OCI-LY1 (cell line): ENCODE data around the gene CCDC85C.

Experiments
- CTCF ChIP-seq: fragments of 200-600 bp; sonication (generic), shearing (Covaris generic); IDR thresholded peaks from 2 replicates; pipeline ENCODE4 v1.5.1; 2017; ENCODE audit warnings: mild to moderate bottlenecking, antibody characterized with exemption, low read length, moderate library complexity, mixed read lengths
- EZH2 ChIP-seq: fragments of 200-600 bp; sonication (generic), shearing (Covaris generic); IDR thresholded peaks from 2 replicates; pipeline ENCODE4 v1.8.0; 2017; ENCODE audit warnings: borderline replicate concordance, mixed run types, mild to moderate bottlenecking, antibody characterized with exemption, low read length, moderate library complexity, mixed read lengths

GRCh38 chr14:99602054-99602787 lies 1.8 kb downstream of the CCDC85C start:
- TF ChIP-seq CTCF (no peak), EZH2 (no peak)
